ENCODE results near the gene MGMT.

Gene MGMT

DNA sequence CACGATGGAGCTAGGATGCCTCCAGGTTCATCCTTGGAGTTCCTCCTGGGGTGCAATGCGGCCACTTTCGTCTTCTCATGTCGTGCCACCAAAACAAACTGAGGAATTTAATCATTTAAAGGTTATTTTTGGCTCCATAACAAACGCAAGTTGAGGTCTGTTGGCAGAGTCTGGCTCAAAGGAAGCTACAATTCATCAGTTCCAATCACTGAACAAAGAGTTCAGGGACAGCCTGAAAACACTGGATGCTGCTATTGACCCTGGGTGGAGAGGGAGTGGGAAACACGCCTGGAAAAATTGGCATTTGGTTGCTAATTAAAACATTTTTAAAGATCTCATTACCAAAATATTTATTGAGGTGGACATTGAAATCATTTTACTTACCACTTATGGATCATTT is 11.4 kb upstream of the MGMT start:
- DNase-seq (ENCODE audit: low spot score): no peak

DNA sequence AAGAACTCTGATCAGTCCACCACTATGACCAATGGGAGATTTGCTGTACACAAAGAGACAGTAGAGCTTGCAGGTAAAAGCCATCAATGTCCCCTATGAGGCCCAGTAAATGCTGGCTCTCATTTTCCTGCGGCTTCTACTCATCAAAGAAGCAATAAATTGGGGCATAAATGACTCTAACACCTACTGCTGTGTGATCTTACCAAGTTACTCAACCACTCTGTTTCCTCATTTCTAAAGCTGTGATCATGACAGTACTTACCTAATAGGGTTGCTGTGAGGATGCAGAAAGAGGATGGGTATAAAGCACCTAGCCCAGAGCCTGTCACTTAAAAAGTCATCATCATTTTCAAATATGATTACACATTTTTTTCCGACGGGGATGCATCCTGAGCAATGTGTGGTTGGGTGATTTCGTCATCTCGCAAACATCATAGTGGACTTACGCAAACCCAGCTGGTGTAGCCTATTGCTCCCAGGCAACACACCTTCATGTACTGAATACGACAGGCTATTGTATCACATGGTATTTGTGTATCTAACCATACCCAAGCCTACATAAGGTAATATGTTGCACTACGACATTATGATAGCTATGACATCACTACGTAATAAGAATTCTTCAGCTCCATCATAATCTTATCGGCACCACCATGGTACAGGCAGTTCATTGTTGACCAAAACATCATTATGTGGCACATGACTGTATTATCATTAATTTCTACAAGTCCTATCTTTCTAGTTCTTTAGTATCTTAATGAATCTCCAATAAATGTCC is 7.1 kb upstream of the MGMT start:
- no peak for DNase-seq (ENCODE audit: low spot score)

DNA sequence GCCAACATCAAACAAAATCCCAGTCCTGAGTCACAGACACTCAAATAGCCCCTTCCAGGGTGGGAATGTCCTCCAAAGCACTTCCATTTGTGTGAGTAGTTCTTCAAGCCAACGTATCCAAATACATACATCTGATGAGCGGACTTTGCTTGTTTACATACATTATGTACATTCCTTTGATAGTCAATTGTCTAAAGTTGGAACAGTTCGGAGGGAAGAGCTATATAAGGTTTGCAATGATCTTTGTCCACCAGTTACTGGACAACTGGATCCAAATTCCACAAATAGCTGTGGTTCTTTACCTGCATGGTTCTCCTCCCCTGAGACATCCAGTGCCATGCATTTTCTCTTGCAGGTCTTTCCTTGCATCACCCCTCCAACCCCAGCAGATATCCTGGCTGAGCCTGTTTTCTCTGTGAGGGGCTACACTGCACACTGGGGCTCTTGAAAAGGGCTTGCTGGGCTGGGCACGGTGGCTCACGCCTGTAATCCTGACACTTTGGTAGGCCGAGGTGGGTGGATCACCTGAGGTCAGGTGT is 4.7 kb upstream of the MGMT start:
- DNase-seq (ENCODE audit: low spot score): no peak

DNA sequence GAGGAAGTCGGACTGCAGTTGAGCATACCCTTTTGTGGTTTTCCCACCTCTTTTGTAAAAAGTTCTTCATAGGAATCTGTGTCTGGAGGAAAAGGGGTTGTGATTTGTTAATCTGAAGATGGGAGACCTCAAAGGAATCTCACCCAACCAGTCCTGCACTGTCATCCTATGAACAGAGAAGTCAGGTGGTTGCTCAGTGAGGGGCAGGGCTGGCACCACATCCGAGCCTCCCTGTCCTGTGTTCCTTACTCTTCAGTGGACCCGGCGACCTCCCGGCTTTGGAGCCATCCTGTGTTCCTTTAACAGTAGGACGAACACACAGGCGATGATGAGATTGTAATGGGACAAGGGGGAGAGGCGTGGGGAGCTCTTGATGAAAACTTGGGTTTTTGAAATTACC is 2.8 kb upstream of the MGMT start:
- DNase-seq (ENCODE audit: low spot score): no peak

DNA sequence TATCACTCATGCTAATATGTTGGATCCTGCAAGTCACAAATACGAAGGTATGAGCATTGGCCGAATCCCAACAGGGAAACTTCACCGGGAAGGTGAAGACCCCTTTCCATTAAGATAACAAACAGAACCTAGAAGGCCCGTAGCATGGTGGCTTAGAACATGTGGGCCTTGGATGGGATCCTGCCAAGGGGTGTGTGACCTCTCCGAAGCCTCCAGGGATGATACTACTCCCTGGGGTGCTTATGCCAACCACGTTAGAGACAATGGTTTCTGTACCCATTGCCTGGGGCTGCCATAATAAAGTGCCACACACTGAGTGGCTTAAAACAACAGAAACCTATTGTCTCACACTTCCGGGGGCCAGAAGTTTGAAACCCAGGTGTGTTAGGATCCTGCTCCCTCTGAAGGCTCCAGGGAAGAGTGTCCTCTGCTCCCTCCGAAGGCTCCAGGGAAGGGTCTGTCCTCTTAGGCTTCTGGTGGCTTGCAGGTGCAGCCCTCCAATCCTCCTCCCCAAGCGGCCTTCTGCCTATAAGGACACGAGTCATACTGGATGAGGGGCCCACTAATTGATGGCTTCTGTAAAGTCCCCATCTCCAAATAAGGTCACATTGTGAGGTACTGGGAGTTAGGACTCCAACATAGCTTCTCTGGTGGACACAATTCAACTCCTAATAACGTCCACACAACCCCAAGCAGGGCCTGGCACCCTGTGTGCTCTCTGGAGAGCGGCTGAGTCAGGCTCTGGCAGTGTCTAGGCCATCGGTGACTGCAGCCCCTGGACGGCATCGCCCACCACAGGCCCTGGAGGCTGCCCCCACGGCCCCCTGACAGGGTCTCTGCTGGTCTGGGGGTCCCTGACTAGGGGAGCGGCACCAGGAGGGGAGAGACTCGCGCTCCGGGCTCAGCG is 992 bp upstream of the MGMT start:
- no peak for DNase-seq (ENCODE audit: low spot score)

DNA sequence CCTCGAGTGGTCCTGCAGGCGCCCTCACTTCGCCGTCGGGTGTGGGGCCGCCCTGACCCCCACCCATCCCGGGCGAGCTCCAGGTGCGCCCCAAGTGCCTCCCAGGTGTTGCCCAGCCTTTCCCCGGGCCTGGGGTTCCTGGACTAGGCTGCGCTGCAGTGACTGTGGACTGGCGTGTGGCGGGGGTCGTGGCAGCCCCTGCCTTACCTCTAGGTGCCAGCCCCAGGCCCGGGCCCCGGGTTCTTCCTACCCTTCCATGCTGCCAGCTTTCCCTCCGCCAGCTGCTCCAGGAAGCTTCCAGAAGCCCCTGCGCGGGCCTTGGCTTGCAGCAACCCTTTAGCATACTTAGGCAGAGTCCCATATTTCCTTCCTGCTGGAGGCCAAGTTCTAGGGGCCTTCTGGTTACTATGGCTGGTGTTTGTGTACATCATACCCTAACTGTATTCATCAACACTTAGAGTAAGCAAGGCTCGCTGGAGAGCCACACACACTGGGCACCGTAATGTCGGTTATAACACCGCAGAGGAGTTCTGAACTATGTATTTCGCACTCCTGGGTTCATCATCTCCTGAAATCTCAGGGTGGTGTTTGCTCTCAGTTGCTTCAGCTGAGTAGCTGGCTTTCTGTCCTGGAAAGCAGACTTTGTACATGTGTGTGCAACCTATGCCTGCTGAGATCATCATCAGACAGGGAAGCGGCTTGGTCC is 471 bp downstream of the MGMT start:
- DNase-seq (ENCODE audit: low spot score): no peak

DNA sequence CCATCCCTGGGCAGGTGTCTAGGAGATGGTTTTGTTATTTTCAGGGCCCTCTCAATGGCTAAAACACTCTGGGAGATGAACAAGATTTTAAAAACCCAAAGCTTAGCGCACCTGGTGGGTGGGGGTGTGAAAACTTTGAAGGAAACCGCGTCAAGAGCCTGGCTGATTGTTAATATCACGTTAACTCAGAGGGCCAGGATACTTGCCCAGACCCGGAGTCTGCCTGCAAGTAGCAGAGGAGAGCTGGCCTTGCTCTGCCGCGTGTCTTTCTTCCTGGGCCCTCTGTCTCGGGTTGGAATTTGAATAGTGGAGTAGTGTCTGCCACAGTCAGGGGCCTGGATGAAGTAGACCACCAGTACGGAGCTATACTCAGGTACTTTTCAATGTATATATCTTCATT is 1.1 kb downstream of the MGMT start:
- DNase-seq (ENCODE audit: low spot score): no peak

DNA sequence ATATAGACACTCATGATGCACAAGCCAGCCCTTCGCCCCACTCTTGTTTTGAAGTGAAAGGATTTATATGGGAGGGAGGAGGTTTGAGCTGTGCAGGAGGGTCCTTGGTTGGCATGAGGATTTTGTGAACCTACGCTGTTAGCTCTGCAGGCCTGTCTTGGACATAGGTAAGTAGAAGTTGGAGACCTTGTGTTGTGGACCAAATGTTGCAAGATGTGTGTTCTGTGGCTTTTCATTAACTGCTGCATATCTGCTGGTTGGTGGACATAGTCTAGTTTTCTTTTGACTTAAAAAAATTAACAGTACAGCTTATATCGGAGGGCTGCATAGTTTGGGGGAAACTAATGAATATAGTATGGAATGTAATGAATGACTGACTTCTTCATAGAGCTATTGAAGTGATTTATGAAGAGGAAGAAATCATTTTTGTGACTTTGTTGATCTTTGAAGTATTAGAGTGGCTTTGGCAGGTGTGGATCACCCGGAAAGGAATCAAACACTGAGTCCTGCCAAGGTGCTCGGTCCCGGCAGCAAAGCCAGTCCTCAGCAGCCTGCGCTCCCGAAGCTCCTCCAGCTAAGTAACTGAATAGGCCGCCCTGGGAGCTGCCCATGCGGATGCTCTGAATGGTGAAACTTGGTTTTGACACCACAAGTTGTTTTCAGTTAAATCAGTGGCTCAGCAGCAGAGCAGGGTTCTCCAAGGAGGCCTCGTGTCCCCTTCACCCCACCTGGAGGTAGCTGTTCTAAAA is 3.2 kb downstream of the MGMT start:
- DNase-seq (ENCODE audit: low spot score): no peak

DNA sequence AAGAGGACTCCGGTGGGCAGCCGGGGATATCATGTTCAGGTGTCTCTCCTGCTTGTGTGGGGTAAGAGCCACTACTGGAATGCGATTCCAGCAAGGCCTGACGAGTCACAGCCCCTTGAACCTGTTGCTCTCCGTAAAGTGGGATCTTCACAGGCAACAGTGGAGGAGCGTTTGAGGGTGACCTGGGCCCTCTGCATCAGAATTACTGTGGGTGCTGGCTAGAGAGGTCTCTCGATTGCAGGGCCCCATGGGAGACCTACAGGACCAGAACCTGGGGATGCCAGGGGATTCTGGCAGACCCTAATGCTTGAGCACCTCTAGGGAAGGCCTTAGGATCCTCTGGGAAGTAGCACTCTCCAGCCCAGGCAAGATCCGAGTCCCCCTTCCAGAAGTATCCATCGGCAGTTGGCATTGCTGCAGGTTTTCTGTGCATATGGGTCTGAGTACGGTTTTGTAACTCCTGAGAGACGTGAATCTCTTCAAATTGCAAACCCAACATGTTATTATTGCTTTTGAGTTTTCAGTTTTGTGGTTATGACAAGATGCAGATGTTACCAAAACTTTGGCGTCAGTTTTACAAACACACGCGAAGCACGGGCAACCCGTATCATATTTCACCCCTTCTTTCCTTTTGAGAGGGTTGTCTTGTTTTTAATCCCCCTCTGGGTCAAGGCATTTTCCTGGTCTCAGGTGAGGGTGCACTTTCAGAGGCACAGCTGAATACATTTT is 4.6 kb downstream of the MGMT start:
- DNase-seq (ENCODE audit: low spot score): no peak

DNA sequence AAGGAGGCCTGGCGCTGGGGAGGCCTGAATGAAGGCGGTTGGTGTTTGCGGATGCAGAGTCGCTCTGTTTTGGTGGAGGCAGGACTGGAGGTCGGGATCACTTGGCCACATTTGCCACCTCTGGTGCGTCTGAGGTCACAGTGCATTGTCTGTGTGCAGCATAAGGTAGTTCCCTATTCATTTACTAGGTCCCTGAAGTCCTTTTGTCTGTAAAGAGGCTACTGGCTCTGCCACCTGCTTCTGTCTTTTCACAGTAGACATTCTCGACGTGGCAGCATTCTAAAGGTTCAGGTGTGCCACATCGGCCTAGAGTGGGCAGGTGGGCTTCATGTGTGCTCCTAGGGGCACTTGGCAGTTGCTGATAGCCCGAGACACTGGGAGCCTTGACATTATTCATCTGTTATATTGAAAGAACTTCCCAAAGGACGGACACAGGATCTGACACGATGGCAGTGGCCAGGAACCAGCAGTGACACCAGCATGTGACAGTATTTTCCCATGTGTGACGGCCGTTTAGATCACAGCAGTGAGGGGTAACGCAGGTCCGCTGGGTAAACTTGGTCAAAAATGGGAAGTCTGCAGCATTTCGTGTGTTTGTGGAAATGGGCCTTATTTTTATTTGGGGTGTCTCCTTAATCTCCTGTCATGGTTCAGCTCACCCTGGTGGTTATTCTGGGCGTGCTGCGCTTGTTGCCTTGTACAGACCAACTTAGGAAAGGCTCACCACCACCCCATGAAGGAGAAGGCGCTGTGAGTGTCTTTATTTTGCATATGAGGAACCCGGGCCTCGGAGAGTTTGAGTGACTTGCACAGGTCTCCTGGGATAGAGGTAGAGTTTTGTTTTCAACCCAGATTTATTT is 5.9 kb downstream of the MGMT start:
- no peak for DNase-seq (ENCODE audit: low spot score)

DNA sequence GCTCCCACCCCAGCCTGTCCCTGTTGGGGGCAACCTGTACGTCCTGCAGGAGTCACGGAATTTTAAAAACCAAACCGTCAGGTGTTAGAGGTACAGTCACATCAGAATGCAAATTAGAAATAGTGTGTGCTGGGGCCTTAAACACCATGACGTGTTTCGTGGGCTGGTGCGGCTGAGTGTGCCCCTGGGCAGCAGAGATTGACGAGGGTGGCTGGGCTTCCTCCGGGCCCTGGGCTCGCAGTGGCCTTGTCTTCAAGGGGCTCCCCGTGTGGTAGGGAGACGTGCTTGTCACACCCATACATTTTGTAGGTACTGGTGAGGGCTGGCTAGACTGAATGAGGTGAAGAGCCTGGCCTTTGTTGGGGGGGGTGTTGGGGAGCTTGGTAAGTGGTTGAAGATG is 7.6 kb downstream of the MGMT start:
- DNase-seq (ENCODE audit: low spot score): no peak

DNA sequence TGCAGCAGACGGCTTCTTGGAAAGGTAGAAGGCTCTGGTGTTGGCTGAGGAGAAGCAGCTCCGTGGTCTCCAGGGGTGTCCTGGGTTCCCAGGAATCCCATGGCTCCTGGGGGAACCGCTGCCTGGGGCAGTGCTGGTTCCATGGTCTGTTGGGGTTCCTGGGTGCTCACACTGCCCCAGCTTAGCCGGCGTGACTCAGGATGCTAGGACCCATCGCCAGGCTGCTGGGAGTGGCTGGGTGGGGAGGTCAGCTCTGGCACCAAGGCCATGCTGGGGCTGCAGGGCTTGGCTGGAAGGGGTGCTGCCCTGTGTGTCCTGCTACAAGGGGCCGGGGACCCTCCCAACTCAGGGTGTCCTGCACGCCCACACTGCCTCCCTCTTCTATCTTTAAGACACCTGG is 9.4 kb downstream of the MGMT start:
- DNase-seq (ENCODE audit: low spot score): no peak

DNA sequence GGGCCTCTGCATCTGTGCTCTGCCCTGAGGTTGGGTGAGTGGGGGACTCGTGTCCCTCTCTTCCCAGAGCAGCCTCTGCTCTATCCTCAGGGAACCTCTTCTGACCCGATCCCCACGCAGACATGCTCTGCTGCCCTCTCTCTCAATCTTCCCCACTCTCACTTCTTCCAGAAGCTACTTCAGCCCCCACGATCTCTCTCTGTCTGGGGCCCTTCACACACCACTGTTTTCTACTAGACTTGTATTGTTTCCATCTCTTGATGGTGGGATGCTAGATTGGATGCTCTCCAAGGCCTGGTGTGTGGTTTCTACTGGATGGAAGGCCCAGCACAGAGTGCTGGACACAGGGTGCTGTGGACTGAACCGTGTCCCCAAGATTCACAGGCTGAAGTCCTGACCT is 10.0 kb downstream of the MGMT start:
- DNase-seq (ENCODE audit: low spot score): no peak

DNA sequence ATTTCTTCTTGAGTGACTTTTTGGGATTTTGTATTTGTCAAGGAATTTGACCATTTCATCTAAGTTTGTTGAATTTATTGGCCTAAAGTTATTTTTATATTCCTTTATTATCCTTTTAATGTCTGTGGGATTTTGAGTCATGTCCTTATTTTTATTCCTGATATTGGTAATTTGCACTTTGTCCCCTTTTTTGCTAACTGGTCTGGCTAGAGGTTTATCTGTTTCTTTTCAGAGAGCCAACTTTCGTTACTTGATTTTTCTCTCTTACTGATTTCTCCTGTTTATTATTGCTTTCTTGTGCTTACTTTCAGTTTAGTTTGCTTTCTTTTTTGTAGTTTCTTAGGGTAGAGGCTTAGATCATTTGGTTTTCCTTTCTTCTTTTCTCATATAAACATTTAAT is 14.6 kb downstream of the MGMT start:
- DNase-seq (ENCODE audit: low spot score): no peak

DNA sequence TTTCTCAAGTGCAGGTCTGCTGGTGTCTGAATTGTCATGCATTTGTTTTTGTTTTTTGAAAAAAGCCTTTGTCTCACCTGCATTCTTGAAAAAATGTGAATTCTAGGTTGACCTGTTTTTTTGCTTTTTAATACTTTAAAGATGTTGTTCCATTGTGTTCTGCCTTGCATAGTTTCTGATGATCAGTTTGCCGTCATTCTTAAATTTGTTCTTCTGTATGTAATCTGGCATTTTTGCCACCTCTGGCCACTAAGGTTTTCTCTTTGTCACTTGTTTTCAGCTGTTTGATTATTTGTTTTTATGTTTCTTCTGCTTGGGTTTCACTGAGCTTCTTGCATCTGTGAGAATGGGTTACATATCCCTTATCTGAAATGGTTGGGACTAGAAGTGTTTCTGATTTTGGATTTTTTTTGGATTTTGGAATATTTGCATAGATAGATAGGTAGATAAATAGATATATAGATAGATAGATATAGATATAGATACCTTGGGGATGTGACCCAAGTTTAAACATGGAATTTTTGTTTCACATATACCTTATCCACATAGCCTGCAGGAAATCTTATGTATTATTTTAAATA is 16.5 kb downstream of the MGMT start:
- no peak for DNase-seq (ENCODE audit: low spot score)

DNA sequence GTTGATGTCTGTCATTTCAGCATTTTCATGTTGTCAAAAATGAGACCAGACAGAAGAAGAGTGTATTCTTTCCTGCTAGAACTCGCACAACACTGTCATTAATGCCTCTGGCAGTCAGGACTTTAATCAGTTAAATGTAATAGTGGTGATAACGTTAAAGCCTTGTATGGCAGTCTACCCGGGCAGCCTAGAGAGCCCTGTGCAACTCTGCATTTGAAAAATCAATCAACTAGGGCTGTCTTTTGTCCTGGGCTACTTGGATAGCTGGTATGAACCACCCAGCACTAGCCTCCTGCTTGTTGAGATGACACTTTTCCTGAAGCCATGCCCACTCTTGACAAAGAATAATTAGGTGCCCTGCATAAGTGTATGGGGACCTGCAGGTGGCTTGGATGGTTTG is 19.8 kb downstream of the MGMT start:
- no peak for DNase-seq (ENCODE audit: low spot score)

DNA sequence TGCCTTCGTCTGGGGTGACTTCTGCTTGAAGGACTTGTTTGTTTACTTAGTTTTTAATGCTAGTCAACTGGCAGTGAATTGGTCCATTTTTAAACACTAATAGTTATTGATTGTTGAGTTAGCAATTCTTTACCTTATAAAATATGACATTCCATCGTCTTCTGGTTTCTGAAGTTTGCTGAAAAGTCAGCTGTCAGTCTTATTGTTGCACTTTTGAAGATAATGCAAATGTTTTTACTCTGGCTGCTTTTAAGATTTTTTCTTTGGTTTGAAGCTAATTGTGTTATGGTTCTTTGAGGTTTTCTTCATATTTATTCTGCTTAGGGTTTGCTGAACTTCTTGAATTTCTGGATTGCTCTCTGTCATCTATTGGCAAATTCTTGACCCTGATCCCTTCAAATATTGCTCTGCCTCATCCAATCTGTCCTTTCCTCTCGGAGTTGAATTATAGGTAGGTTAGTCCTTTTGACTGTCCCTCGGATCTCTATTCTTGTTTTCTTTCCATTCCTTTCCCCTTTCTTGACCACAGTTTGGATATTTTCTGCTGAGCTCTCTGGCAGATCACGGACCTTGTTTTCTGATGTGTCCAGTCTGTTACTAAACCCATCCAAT is 24.2 kb downstream of the MGMT start:
- no peak for DNase-seq (ENCODE audit: low spot score)

DNA sequence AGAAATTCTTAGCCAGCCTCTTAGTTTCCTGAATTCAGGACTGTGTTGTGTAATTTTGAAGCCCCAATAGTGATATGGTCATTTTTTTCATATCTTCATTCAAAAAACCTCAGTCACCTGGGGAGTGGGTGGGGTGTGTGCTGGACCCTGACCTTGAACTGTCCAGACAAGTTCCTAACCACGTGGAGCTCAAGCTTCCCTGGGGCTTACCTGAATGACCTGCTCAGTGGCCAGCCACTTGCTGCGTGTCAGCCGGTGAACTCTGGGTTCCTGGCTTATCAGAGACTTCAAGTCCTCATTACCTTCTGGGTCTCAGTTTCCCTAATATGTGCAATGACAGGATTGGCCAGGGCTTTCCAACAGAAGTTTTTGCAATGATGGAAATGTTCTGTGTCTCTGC is 27.1 kb downstream of the MGMT start:
- no peak for DNase-seq (ENCODE audit: low spot score)

DNA sequence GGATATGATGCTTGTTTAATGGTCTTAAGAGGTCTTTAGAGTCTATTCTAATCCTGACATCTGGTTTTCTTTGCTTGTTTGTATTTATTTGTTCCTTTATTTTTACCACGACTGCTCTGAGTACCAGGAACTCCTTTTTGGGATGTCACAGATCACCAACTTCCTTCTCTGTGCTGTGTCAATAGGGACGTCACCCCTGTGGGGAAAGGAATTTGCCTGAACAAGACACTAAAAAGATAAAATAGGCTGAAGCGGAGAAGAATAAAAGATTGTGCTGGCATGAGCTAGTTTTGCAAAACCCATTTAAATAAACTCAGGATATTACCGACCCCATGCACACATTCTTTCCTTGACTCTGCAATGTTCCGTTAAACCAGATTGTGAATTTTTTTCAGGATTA is 27.7 kb downstream of the MGMT start:
- DNase-seq (ENCODE audit: low spot score): no peak

Measured in CD4-positive, alpha-beta T cell treated with Interleukin-6 at 100 ng/mL for 8 hours (primary cell).